Breast epithelium (tissue), 3 donors: Measurements from ENCODE around the gene SKAP1.

Experiments
- CTCF ChIP-seq, 3 donors: fragments of 450-650 bp; IDR thresholded peaks; one replicate each; pipeline ENCODE4 v1.5.1; 2016 to 2017; ENCODE audit warnings: antibody characterized with exemption in 3 of 3, mild to moderate bottlenecking in 3 of 3, moderate library complexity in 3 of 3
- POLR2A ChIP-seq: fragments of 450-650 bp; IDR thresholded peaks from one replicate; pipeline ENCODE4 v1.6.1; 2016; ENCODE audit warnings: antibody characterized with exemption, mild to moderate bottlenecking, moderate library complexity
- POLR2AphosphoS5 ChIP-seq, 3 donors: sonication (generic); formaldehyde crosslinking; IDR thresholded peaks; one replicate each; pipeline ENCODE4 v1.6.1; 2017; ENCODE audit warnings: antibody characterized with exemption in 3 of 3

- TF ChIP-seq POLR2AphosphoS5 (IDR thresholded peaks at IDR 0.05): no peak
- no peak for TF ChIP-seq POLR2A
- no peak for TF ChIP-seq CTCF (IDR thresholded peaks at IDR 0.05)
Observed at GRCh38 chr17:48263731-48264035, 166.3 kb downstream of the SKAP1 start.
